B cell (primary cell): ENCODE data around the gene BMP5. TPM values are rescaled to one million over a fixed set of nuclear protein-coding genes. Genes with fewer than 3 reads are reported as not detected.

ENCODE experiments used
- ATAC-seq: fragments of 200-7000 bp; cut with Tn5 transposase; one replicate; pipeline ENCODE4 v1.10.0; 2021; ENCODE audit warnings: low read depth, mild to moderate bottlenecking, moderate number of reproducible peaks, moderate library complexity
- CTCF ChIA-PET: fragments of 350-600 bp; sonication (Branson Sonifier 250); formaldehyde crosslinking; loops from one replicate; lab custom pipeline; 2021; ENCODE audit warnings: antibody characterized with exemption, inconsistent platforms; lab: Charles Lee
- POLR2A ChIA-PET: fragments of 350-600 bp; sonication (Branson Sonifier 250); formaldehyde crosslinking; loops from one replicate; lab custom pipeline; 2021; ENCODE audit warnings: antibody characterized with exemption; lab: Charles Lee
- DNase-seq: peaks from one replicate; pipeline ENCODE4 v3.0.0; 2013
- H2AFZ ChIP-seq: 2 replicates; pipeline ENCODE4 v1.6.1; 2012; ENCODE audit warnings: mild to moderate bottlenecking, low read depth, low read length; ENCODE audit not compliant: insufficient read depth, poor library complexity, severe bottlenecking
- H3K27ac ChIP-seq, 2 donors: 1 replicate in 1 of 2; 2 replicates in 1 of 2; pipeline ENCODE4 v1.5.1; 2012 to 2013; ENCODE audit warnings: low read length in 2 of 2, mild to moderate bottlenecking in 2 of 2, moderate library complexity in 1 of 2
- H3K27me3 ChIP-seq, 4 experiments: fragments of 200-600 bp in 1 of 4; sonication (generic) in 1 of 4; replicated peaks in 1 of 4; 1 replicate in 2 of 4; 2 replicates in 2 of 4; pipeline versions ENCODE4 v1.6.1 to v1.7.0; 2013 to 2016; ENCODE audit warnings: low read length in 3 of 4, mild to moderate bottlenecking in 2 of 4, mixed read lengths in 1 of 4, moderate library complexity in 1 of 4; ENCODE audit not compliant: insufficient read depth in 4 of 4, control insufficient read depth in 3 of 4; ENCODE audit errors: control extremely low read depth in 1 of 4
- H3K36me3 ChIP-seq, 2 experiments: replicated peaks in 1 of 2; 1 replicate in 1 of 2; 2 replicates in 1 of 2; pipeline versions ENCODE4 v1.6.1 to v1.7.1; 2013; ENCODE audit warnings: low read length in 1 of 2; ENCODE audit not compliant: insufficient read depth in 2 of 2, control insufficient read depth in 1 of 2; ENCODE audit errors: control extremely low read depth in 1 of 2, extremely low read depth in 1 of 2
- H3K4me1 ChIP-seq, 2 donors: fragments of 200-600 bp in 1 of 2; sonication (generic) in 1 of 2; 1 replicate in 1 of 2; 2 replicates in 1 of 2; pipeline versions ENCODE4 v1.5.1 to v1.6.1; 2013 to 2017; ENCODE audit warnings: low read length in 2 of 2; ENCODE audit not compliant: control insufficient read depth in 2 of 2, insufficient read depth in 2 of 2
- H3K4me2 ChIP-seq: replicated peaks from 2 replicates; pipeline ENCODE3; 2012; ENCODE audit warnings: mild to moderate bottlenecking, low read depth, low read length; ENCODE audit not compliant: poor library complexity, severe bottlenecking
- H3K4me3 ChIP-seq, 5 experiments: fragments of 200-600 bp in 1 of 5; sonication (generic) in 1 of 5; 1 replicate in 3 of 5; 2 replicates in 2 of 5; pipeline versions ENCODE4 v1.5.1 to v1.7.0; 2011 to 2016; ENCODE audit warnings: low read length in 4 of 5, mild to moderate bottlenecking in 4 of 5, low read depth in 2 of 5, control low read depth in 1 of 5, moderate library complexity in 1 of 5; ENCODE audit not compliant: insufficient read depth in 1 of 5; ENCODE audit errors: control extremely low read depth in 1 of 5, extremely low read depth in 1 of 5
- H3K79me2 ChIP-seq: fragments of 200-600 bp; sonication (generic); one replicate; pipeline ENCODE4 v1.6.0; 2016; ENCODE audit warnings: low read length; ENCODE audit not compliant: control insufficient read depth, insufficient read depth
- H3K9ac ChIP-seq: fragments of 200-600 bp; sonication (generic); 2 replicates; pipeline ENCODE4 v1.6.1; 2017; ENCODE audit warnings: mild to moderate bottlenecking, low read length, moderate library complexity
- H3K9me3 ChIP-seq, 3 donors: one replicate each; pipeline versions ENCODE4 v1.6.1 to v1.7.1; 2013; ENCODE audit warnings: low read length in 2 of 3; ENCODE audit not compliant: control insufficient read depth in 2 of 3, insufficient read depth in 1 of 3; ENCODE audit errors: control extremely low read depth in 1 of 3
- H4K20me1 ChIP-seq: 2 replicates; pipeline ENCODE4 v1.6.0; 2012; ENCODE audit warnings: mild to moderate bottlenecking, low read length; ENCODE audit not compliant: insufficient read depth, control insufficient read depth, poor library complexity, severe bottlenecking
- H3K27ac Mint-ChIP-seq: one replicate; pipeline ENCODE4 v1.8.0; 2021; ENCODE audit warnings: mixed read lengths
- H3K27me3 Mint-ChIP-seq: one replicate; pipeline ENCODE4 v1.8.0; 2021; ENCODE audit warnings: mixed read lengths
- H3K4me1 Mint-ChIP-seq: one replicate; pipeline ENCODE4 v1.8.0; 2021; ENCODE audit warnings: mixed read lengths
- H3K4me3 Mint-ChIP-seq: one replicate; pipeline ENCODE4 v1.8.0; 2021; ENCODE audit warnings: mixed read lengths
- H3K9me3 Mint-ChIP-seq: one replicate; pipeline ENCODE4 v1.8.0; 2022; ENCODE audit warnings: mixed read lengths; ENCODE audit not compliant: insufficient read depth
- CTCF ChIP-seq: fragments of 200-600 bp; IDR thresholded peaks from one replicate; pipeline ENCODE4 v1.8.0; 2022; ENCODE audit warnings: antibody characterized with exemption, mild to moderate bottlenecking
- EZH2 ChIP-seq: IDR thresholded peaks from 2 replicates; pipeline ENCODE4 v1.6.1; 2012; ENCODE audit warnings: borderline replicate concordance, low read depth, mild to moderate bottlenecking, moderate library complexity, low read length; ENCODE audit not compliant: insufficient read depth, poor library complexity, severe bottlenecking
- WGBS: methylation state at CpG from one replicate; pipeline ENCODE4 v1.1.5; 2013; ENCODE audit warnings: missing lambda C conversion rate; ENCODE audit not compliant: insufficient coverage; 5-methylcytosine and 5-hydroxymethylcytosine counted together
- intact Hi-C: fragments of 100-400 bp; cut with micrococcal nuclease; formaldehyde crosslinking; loops from one replicate; pipeline ENCODE4 v1.10.0; 2022
- polyA plus RNA-seq: library from polyadenylated mRNA; depleted of rRNA; stranded (reverse); fragments of >200 nt; gene quantifications from 2 replicates; pipeline ENCODE4 v1.2.3, GENCODE V29; 2012
- total RNA-seq, 2 donors: library from RNA; stranded (reverse); fragments of 120-200 nt in 1 of 2; gene quantifications; 1 replicate in 1 of 2; 2 replicates in 1 of 2; pipeline versions ENCODE4 v1.2.3 to v1.2.4, GENCODE V29; 2013 to 2022

Gene BMP5
- total and polyA plus RNA-seq, 2 donors (not counting 1 experiment from before 2014, with no cell fraction given): not detected

DNA sequence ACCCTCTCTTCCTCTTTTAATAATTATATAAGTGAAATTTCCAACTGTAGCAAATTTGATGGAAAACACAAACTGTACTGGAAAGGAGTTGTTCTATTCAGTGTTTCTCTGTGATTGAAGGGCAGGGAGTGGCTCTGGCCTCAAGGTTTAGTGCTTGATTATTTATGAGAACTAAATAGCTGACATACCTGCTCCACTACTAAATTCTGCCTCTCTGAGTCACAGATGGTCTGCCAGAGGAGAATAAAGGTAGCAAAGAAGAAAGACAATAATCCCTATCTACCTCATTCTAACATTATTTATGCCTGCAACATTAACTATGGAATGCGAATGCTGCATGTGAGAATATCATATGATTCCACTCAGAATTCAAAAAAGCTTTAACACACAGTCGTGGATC is 9.3 kb downstream of the BMP5 start:
- H3K4me1 Mint-ChIP-seq: no peaks in the 10 kb centered on the region
- H3K9me3 Mint-ChIP-seq: no peaks in the 10 kb centered on the region
- POLR2A ChIA-PET: no interaction called here
- Histone ChIP-seq H3K4me3 (no peak overlapping the region), H3K9me3 (no peaks in the 10 kb centered on the region), H4K20me1 (no peaks in the 10 kb centered on the region), H3K36me3 (no peaks in the 10 kb centered on the region), H2AFZ (no peak overlapping the region), H3K4me2 (no peak overlapping the region), H3K9ac (no peak overlapping the region), H3K27me3 (no peaks in the 10 kb centered on the region), H3K27ac (no peak overlapping the region), H3K79me2 (no peaks in the 10 kb centered on the region), H3K4me1 (no peaks in the 10 kb centered on the region)
- ATAC-seq (no peak), DNase-seq (no peak)
- TF ChIP-seq CTCF (no peak), EZH2 (no peak)
- intact Hi-C loops: no loop called here
- WGBS: no CpG with 5 or more reads among the region's 2 CpGs
- H3K27me3 Mint-ChIP-seq: no peaks in the 10 kb centered on the region
- no peak overlapping the region for H3K27ac Mint-ChIP-seq
- CTCF ChIA-PET: no interaction called here
- no peak overlapping the region for H3K4me3 Mint-ChIP-seq

GRCh38 chr6:55853008-55854001 is 22.1 kb downstream of the BMP5 start:
- no peak overlapping the region for H3K27ac Mint-ChIP-seq
- ChIA-PET CTCF (no interaction called here), POLR2A (no interaction called here)
- Histone ChIP-seq H4K20me1 (no peaks in the 10 kb centered on the region), H3K4me1 (no peaks in the 10 kb centered on the region), H3K27me3 (no peaks in the 10 kb centered on the region), H3K9ac (no peak overlapping the region), H3K36me3 (no peaks in the 10 kb centered on the region), H3K4me3 (no peak overlapping the region), H2AFZ (no peak overlapping the region), H3K4me2 (no peak overlapping the region), H3K9me3 (no peaks in the 10 kb centered on the region), H3K79me2 (no peaks in the 10 kb centered on the region), H3K27ac (no peak overlapping the region)
- DNase-seq (no peak), ATAC-seq (no peak)
- WGBS: no CpG with 5 or more reads among the region's 7 CpGs
- no peaks in the 10 kb centered on the region for H3K27me3 Mint-ChIP-seq
- intact Hi-C loops: no loop called here
- H3K9me3 Mint-ChIP-seq: no peaks in the 10 kb centered on the region
- TF ChIP-seq CTCF (no peak), EZH2 (no peak)
- H3K4me3 Mint-ChIP-seq: no peak overlapping the region
- no peaks in the 10 kb centered on the region for H3K4me1 Mint-ChIP-seq
